ENCODE measurements around the gene TNFRSF25. TPM values are rescaled to one million over a fixed set of nuclear protein-coding genes. Genes with fewer than 3 reads are reported as not detected.
"Not testable (repeated sequence)": the region's sequence is repeated elsewhere in the genome, so short reads cannot be mapped to it uniquely, and the experiment has no call there.

Gene TNFRSF25
- total and polyA plus RNA-seq, 8 donors, result 0.98 to 26.7 (median 2.6) TPM

GRCh38 chr1:6454856-6455751, 10.9 kb downstream of the TNFRSF25 start:
- peaks cover 0 to 10% (median 0%) of the 10 kb centered on the region in 4 donors for H3K27me3 ChIP-seq
- FAIRE-seq (no peak), ATAC-seq (peak in 1 of 4 donors; percentile 50), DNase-seq (peak in 2 of 6 donors; percentile 22 to 59)
- 12 to 17% methylated on average over 94 to 115 of the region's 115 CpGs for WGBS, 2 donors
- no peaks in the 10 kb centered on the region for H3K36me3 ChIP-seq
- H3K4me1 ChIP-seq, result no peaks in the 10 kb centered on the region
- H3K4me3 ChIP-seq, result no peak overlapping the region
- H3K27ac ChIP-seq, result no peak overlapping the region
- no peak for TF ChIP-seq CTCF (IDR thresholded peaks at IDR 0.05)
- intact Hi-C loops (cut with DNase I), result no loop called here
- H3K9me3 ChIP-seq, result no peaks in the 10 kb centered on the region

DNA sequence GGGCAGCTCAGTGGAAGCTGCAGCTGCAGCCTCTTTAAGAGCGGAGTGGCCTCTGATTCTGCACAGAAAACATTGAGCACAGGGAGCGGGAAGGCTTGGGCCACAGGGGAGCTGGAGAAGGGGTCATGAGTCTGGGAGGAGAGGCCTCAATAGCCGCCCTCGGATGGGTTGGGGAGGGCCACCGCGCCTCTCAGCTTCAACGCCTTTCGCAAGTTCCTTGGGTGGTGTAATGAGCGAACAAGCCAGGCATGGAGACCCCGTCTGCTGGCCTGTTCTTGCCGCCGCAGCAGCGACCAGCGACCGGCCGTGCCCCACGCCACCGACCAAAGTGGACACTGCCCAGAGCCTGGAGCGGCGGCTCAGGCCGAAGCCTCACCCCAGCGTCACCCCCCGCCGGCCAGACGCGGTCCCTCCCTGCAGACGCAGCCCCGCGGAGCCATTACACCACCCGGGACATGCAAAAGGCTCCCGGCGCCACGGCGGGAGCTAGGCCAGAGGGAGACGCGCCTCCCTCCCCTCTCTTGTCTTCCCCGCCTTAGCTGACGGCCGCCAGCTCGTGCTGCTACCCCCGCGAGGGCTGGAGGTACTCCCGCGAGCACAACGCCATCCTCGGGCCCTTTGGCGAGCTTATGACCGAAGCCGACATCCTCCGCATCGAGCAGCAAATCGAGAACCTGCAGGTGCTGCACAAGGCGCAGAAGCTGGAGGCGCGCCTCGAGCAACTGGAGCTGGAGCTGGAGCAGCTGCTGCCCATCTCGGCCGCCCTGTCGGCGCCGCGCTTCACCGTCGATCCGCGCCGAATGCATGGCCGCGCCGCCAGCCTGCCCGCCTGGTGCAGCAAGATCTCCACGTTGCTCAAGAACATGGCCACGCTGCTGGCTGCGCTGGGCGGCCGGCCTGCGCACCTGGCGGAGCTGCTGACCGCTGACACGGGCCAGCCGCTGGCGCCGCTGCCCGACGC, 11.8 kb downstream of the TNFRSF25 start:
- H3K9me3 ChIP-seq; H3K4me3 ChIP-seq; H3K4me1 ChIP-seq; intact Hi-C loops (cut with DNase I); H3K36me3 ChIP-seq; H3K27ac ChIP-seq; FAIRE-seq; H3K27me3 ChIP-seq; ATAC-seq: not testable (repeated sequence)
- DNase-seq, result peak in 1 of 6 donors; percentile 52
- 25% methylated on average over 63 to 85 of the region's 85 CpGs for WGBS, 2 donors

- ATAC-seq (peak; percentile 52 to 73 (median 64)), FAIRE-seq (no peak), DNase-seq (peak in 1 of 6 donors; percentile 36)
- no peaks in the 10 kb centered on the region for H3K36me3 ChIP-seq
- H3K27me3 ChIP-seq, result peaks cover 0 to 10% (median 0%) of the 10 kb centered on the region in 4 donors
- no peak for TF ChIP-seq CTCF (IDR thresholded peaks at IDR 0.05)
- H3K4me3 ChIP-seq, result no peak overlapping the region
- H3K9me3 ChIP-seq, result no peaks in the 10 kb centered on the region
- intact Hi-C loops (cut with DNase I), result no loop called here
- no peak overlapping the region for H3K27ac ChIP-seq
- WGBS, 2 donors, result 44 to 49% methylated on average over 6 of the region's 6 CpGs
- peaks cover 0 to 3% (median 0%) of the 10 kb centered on the region in 3 donors for H3K4me1 ChIP-seq
Measured at GRCh38 chr1:6450943-6451373, 15.0 kb downstream of the TNFRSF25 start.

GRCh38 chr1:6450486-6450885, 15.5 kb downstream of the TNFRSF25 start:
- H3K27me3 ChIP-seq; H3K27ac ChIP-seq; H3K9me3 ChIP-seq; intact Hi-C loops (cut with DNase I); H3K4me1 ChIP-seq; H3K36me3 ChIP-seq; FAIRE-seq; DNase-seq; ATAC-seq; H3K4me3 ChIP-seq: not testable (repeated sequence)
- whole genome bisulfite sequencing, 2 donors, result 72 to 89% methylated on average over 10 of the region's 10 CpGs

GRCh38 chr1:6450005-6450450, 15.9 kb downstream of the TNFRSF25 start:
- Histone ChIP-seq H3K9me3 (no peaks in the 10 kb centered on the region), H3K27ac (no peak overlapping the region), H3K27me3 (peaks cover 0 to 10% (median 0%) of the 10 kb centered on the region in 4 donors), H3K36me3 (no peaks in the 10 kb centered on the region), H3K4me1 (peaks cover 0 to 3% (median 0%) of the 10 kb centered on the region in 3 donors), H3K4me3 (no peak overlapping the region)
- intact Hi-C loops (cut with DNase I), result no loop called here
- TF ChIP-seq CTCF (IDR thresholded peaks at IDR 0.05), result no peak
- 79 to 92% methylated on average over 7 of the region's 7 CpGs for WGBS, 2 donors
- DNase-seq (no peak), FAIRE-seq (no peak), ATAC-seq (no peak)

Data from pancreas (tissue), 10 donors.